Fibroblast of the aortic adventitia (primary cell): ENCODE data around the gene ATP9B. TPM values are rescaled to one million over a fixed set of nuclear protein-coding genes. Genes with fewer than 3 reads are reported as not detected.

ENCODE experiments used
- DNase-seq: peaks from one replicate; pipeline ENCODE4 v3.0.0-alpha.2; 2010; ENCODE audit warnings: low read depth
- H3K4me3 ChIP-seq: 2 replicates; pipeline ENCODE4 v1.5.1; 2011; ENCODE audit warnings: low read depth, mild to moderate bottlenecking, control low read depth, low read length, moderate library complexity
- CTCF ChIP-seq: IDR thresholded peaks from 2 replicates; pipeline ENCODE4 v1.5.1; 2011; ENCODE audit warnings: mild to moderate bottlenecking, low read length, control low read depth, inconsistent platforms; ENCODE audit not compliant: insufficient read depth
- total RNA-seq: library from RNA; depleted of rRNA; stranded (reverse); fragments of >200 nt; gene quantifications from 2 replicates; pipeline ENCODE4 v1.2.3, GENCODE V29; 2012; ENCODE audit warnings: low replicate concordance

Gene ATP9B
- total RNA-seq, 1 donor, result 22.0 TPM

- H3K4me3 ChIP-seq, result no peak overlapping the region
- TF ChIP-seq CTCF, result no peak
- DNase-seq, result no peak
These were observed 25.9 kb upstream of the ATP9B start for GRCh38 chr18:79043288-79043687.

GRCh38 chr18:79046522-79046921, 22.7 kb upstream of the ATP9B start:
- no peak for TF ChIP-seq CTCF

GRCh38 chr18:79047556-79048244, 21.5 kb upstream of the ATP9B start:
- no peak for TF ChIP-seq CTCF
- no peak overlapping the region for H3K4me3 ChIP-seq
- DNase-seq, result no peak

More at GRCh38 chr18:79046522-79046921, 22.7 kb upstream of the ATP9B start:
- no peak overlapping the region for H3K4me3 ChIP-seq
- no peak for DNase-seq

- TF ChIP-seq CTCF, result no peak
- no peak overlapping the region for H3K4me3 ChIP-seq
- DNase-seq, result no peak
These were observed 21.0 kb upstream of the ATP9B start for GRCh38 chr18:79048245-79048632.

- no peak for TF ChIP-seq CTCF
- no peak overlapping the region for H3K4me3 ChIP-seq
- no peak for DNase-seq
These were observed 19.7 kb upstream of the ATP9B start for GRCh38 chr18:79049506-79049905.

GRCh38 chr18:79050005-79050404, 19.2 kb upstream of the ATP9B start:
- DNase-seq, result no peak
- no peak for TF ChIP-seq CTCF

More at GRCh38 chr18:79050005-79050404, 19.2 kb upstream of the ATP9B start:
- H3K4me3 ChIP-seq, result no peak overlapping the region
